Gastrocnemius medialis (tissue), 4 donors: ENCODE results near the gene CLEC18C.
"Not testable (repeated sequence)": the region's sequence is repeated elsewhere in the genome, so short reads cannot be mapped to it uniquely, and the experiment has no call there.

Experiments
- CTCF ChIP-seq, 5 experiments: fragments of 450-650 bp in 3 of 5; fragments of 200-600 bp in 2 of 5; sonication (generic) in 2 of 5; IDR thresholded peaks in 4 of 5; conservative IDR thresholded peaks in 1 of 5; 1 replicate in 4 of 5; 2 replicates in 1 of 5; pipeline ENCODE4 v1.5.1; 2016 to 2019; ENCODE audit warnings: antibody characterized with exemption in 5 of 5, mild to moderate bottlenecking in 3 of 5, moderate library complexity in 3 of 5
- POLR2A ChIP-seq, 2 donors: fragments of 450-650 bp; IDR thresholded peaks; one replicate each; pipeline ENCODE4 v1.6.1; 2017; ENCODE audit warnings: antibody characterized with exemption in 2 of 2, mild to moderate bottlenecking in 2 of 2, moderate library complexity in 2 of 2

GRCh38 chr16:70190574-70190973, 17.0 kb downstream of the CLEC18C start:
- not testable (repeated sequence) for TF ChIP-seq POLR2A (IDR thresholded peaks at IDR 0.05); CTCF (IDR thresholded peaks at IDR 0.05 in 4 of 5, conservative IDR thresholded peaks at IDR 0.05 in 1 of 5)
